ENCODE measurements around the gene PSMD3. TPM values are rescaled to one million over a fixed set of nuclear protein-coding genes. Genes with fewer than 3 reads are reported as not detected.

The PSMD3 gene
- total and polyA plus RNA-seq, 9 of the 15 experiments (the other 6 are each of a cell fraction or from before 2014, with no cell fraction given) = 2.0 to 251 (median 135) TPM

DNA sequence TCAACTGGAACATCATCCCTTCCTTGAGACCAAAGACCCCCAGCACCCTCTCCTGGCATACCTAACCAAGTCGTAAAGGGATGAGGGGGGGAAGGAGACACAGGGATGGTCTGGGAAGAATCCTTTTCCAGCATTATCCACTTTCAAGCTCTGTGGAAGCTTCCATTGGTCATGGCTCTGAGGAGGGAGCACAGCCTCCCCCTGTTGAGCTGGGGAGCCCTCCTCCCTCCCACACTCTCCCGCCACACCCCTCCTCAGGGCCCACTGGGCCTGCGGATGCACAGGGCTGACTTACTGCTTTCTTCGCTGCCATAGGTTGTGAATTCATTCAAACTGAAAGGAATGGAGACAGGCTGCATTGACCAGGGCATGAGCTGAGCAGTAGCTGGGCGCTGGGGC lies 47.0 kb downstream of the PSMD3 start:
- no peaks in the 10 kb centered on the region for H3K9me1 ChIP-seq (ENCODE audit: control insufficient read depth, insufficient read depth, low read length)
- ChIA-PET POLR2A (interaction anchor here (0.6 to 1.4 kb wide), 5 partner anchors 11 to 155 kb away, joined by 3 to 4 read pairs (median 3); partner anchors contain the start of gene MED24), CTCF (ENCODE audit: low intra/inter-chr PET ratio) (interaction anchor here (0.6 to 1.5 kb wide), 4 partner anchors 48 to 406 kb away, joined by 3 to 7 read pairs (median 4); no protein-coding TSS in a partner anchor)
- no peaks in the 10 kb centered on the region for H3K9me3 ChIP-seq (replicated peaks; ENCODE audit: control insufficient read depth, insufficient read depth, low read depth, low read length)
- H3K79me2 ChIP-seq (ENCODE audit: control insufficient read depth, insufficient read depth, low read length) = no peaks in the 10 kb centered on the region
- in situ Hi-C loops (cut with MboI) = no loop called here
- intact Hi-C loops (cut with micrococcal nuclease) = no loop called here
- H3K4me1 ChIP-seq (replicated peaks in 1 of 2; ENCODE audit: control insufficient read depth in 2 of 2, insufficient read depth in 2 of 2, low read length in 2 of 2) = peaks cover 2 to 16% of the 10 kb centered on the region in 2 experiments; a peak in 4 of 5 replicates
- H3K9ac ChIP-seq (ENCODE audit: insufficient read depth in 1 of 2, low read depth in 2 of 2, low read length in 2 of 2) = 0 out of 4 replicates have a peak overlapping the region, but pooled peaks of 1 of the 2 experiments have one; percentile 35
- 65% methylated on average over 5 of the region's 5 CpGs for WGBS (ENCODE audit: insufficient coverage, low coverage, missing lambda C conversion rate)
- H2AFZ ChIP-seq (ENCODE audit: low read depth, low read length) = no peak overlapping the region
- 0 out of 3 replicates have a peak overlapping the region, but pooled peaks have one; percentile 12 for H3K27ac ChIP-seq (ENCODE audit: extremely low read depth, low read depth, low read length)
- H3K4me2 ChIP-seq (ENCODE audit: insufficient read depth, low read length) = no peak overlapping the region; the same call in 1 of the 2 replicates
- TF ChIP-seq ZNF263 (CRISPR knock-in tag; IDR thresholded peaks at IDR 0.05; ENCODE audit: borderline replicate concordance) (peak; percentile 65; the same call in 1 of the 2 replicates), TCFL5 (CRISPR knock-in tag; conservative IDR thresholded peaks at IDR 0.05) (no peak)
- TF ChIP-seq, protein P1, sequence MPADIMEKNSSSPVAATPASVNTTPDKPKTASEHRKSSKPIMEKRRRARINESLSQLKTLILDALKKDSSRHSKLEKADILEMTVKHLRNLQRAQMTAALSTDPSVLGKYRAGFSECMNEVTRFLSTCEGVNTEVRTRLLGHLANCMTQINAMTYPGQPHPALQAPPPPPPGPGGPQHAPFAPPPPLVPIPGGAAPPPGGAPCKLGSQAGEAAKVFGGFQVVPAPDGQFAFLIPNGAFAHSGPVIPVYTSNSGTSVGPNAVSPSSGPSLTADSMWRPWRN (IDR thresholded peaks at IDR 0.05; ENCODE audit: low read depth) = no peak
- H3K36me3 ChIP-seq (ENCODE audit: control insufficient read depth, insufficient read depth, low read length) = peaks cover 91% of the 10 kb centered on the region
- ATAC-seq (peak; percentile 52), DNase-seq (ENCODE audit: extremely low read depth in 1 of 4, low spot score in 3 of 4) (peak in 2 of 4 experiments; percentile 16 to 32), FAIRE-seq (no peak)
- no TSS peak for BruUV-seq (replicated peaks)
- H3K4me3 ChIP-seq = no peak overlapping the region
- no peaks in the 10 kb centered on the region for H3K27me3 ChIP-seq (ENCODE audit: control insufficient read depth in 2 of 2, insufficient read depth in 2 of 2, low read length in 2 of 2)
- 0 out of 2 replicates have a peak, but pooled peaks cover 4% of the 10 kb centered on the region for H4K20me1 ChIP-seq (replicated peaks; ENCODE audit: control insufficient read depth, insufficient read depth, low read length)

DNA sequence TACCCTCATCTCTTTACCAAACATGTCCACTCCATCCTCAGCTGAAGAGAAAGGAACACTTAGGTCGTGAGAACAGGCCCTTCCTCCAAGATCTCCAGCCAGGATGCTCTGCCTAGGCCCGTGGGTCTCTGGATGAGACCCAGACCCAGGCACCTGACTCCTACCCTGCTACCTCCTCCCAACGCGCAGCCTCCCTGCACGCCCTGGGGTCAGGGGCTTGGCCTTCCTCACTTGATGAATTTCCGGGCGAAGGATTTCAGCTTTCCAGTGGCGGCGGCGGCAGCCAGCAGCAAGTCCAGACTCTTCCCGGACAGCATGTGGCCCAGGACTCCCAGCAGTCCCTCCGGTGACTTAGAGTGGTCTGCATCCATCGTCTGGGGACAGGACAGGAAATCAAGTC lies 48.0 kb downstream of the PSMD3 start:
- Histone ChIP-seq H3K9me1 (ENCODE audit: control insufficient read depth, insufficient read depth, low read length) (no peaks in the 10 kb centered on the region), H2AFZ (ENCODE audit: low read depth, low read length) (no peak overlapping the region), H3K27me3 (ENCODE audit: control insufficient read depth in 2 of 2, insufficient read depth in 2 of 2, low read length in 2 of 2) (no peaks in the 10 kb centered on the region), H3K27ac (ENCODE audit: extremely low read depth, low read depth, low read length) (no peak overlapping the region), H3K79me2 (ENCODE audit: control insufficient read depth, insufficient read depth, low read length) (no peaks in the 10 kb centered on the region), H3K4me2 (ENCODE audit: insufficient read depth, low read length) (no peak overlapping the region), H3K4me3 (no peak overlapping the region), H3K9me3 (replicated peaks; ENCODE audit: control insufficient read depth, insufficient read depth, low read depth, low read length) (no peaks in the 10 kb centered on the region), H4K20me1 (replicated peaks; ENCODE audit: control insufficient read depth, insufficient read depth, low read length) (0 out of 2 replicates have a peak, but pooled peaks cover 4% of the 10 kb centered on the region), H3K9ac (ENCODE audit: insufficient read depth in 1 of 2, low read depth in 2 of 2, low read length in 2 of 2) (no peak overlapping the region), H3K4me1 (replicated peaks in 1 of 2; ENCODE audit: control insufficient read depth in 2 of 2, insufficient read depth in 2 of 2, low read length in 2 of 2) (peaks cover 2 to 10% of the 10 kb centered on the region in 2 experiments; a peak in 4 of 5 replicates), H3K36me3 (ENCODE audit: control insufficient read depth, insufficient read depth, low read length) (peaks cover 91% of the 10 kb centered on the region)
- CTCF ChIA-PET (ENCODE audit: low intra/inter-chr PET ratio) = no interaction called here
- TF ChIP-seq MECOM (CRISPR knock-in tag; IDR thresholded peaks at IDR 0.05) (no peak), RBFOX2 (IDR thresholded peaks at IDR 0.05; ENCODE audit: low read depth, low read length) (peak; percentile 27; the same call in 1 of the 2 replicates)
- no peak for FAIRE-seq
- intact Hi-C loops (cut with micrococcal nuclease) = no loop called here
- BruUV-seq (replicated peaks) = no TSS peak
- peak in 1 of 4 experiments; percentile 7 for DNase-seq (ENCODE audit: extremely low read depth in 1 of 4, low spot score in 3 of 4)
- in situ Hi-C loops (cut with MboI) = no loop called here
- POLR2A ChIA-PET = no interaction called here
- 80% methylated on average over 9 of the region's 13 CpGs for WGBS (ENCODE audit: insufficient coverage, low coverage, missing lambda C conversion rate)
- no peak for ATAC-seq

Measured in K562 (cell line).